T-helper 2 cell (primary cell): ENCODE results near the gene CITED1.
A peak's percentile ranks its signal among the peaks of the same experiment; 100 is the strongest.

Experiments used
- DNase-seq, 5 experiments: peaks; one replicate each; pipeline versions ENCODE4 v3.0.0 to v3.0.0-alpha.2; 2012 to 2022

The CITED1 gene

GRCh38 chrX:72308566-72309296 is 3.0 kb upstream of the CITED1 start:
- peak in 3 of 5 experiments; percentile 6 to 17 (median 12) for DNase-seq

- DNase-seq = no peak
Observed at GRCh38 chrX:72308209-72308565, 2.5 kb upstream of the CITED1 start.

GRCh38 chrX:72307646-72308051 is 1.9 kb upstream of the CITED1 start:
- no peak for DNase-seq

- peak in 3 of 5 experiments; percentile 1 to 22 (median 12) for DNase-seq
Observed at GRCh38 chrX:72306851-72307645, 1.3 kb upstream of the CITED1 start.

- DNase-seq = no peak
Observed at GRCh38 chrX:72306085-72306801, 529 bp upstream of the CITED1 start.

GRCh38 chrX:72304877-72305276 is 837 bp downstream of the CITED1 start:
- no peak for DNase-seq

- no peak for DNase-seq
Observed at GRCh38 chrX:72301781-72302180, 3.9 kb downstream of the CITED1 start.

- DNase-seq = no peak
Observed at GRCh38 chrX:72299891-72300630, 5.7 kb downstream of the CITED1 start.

- peak in 1 of 5 experiments; percentile 38 for DNase-seq
Observed at GRCh38 chrX:72297953-72298730, 7.6 kb downstream of the CITED1 start.

- no peak for DNase-seq
Observed at GRCh38 chrX:72296991-72297390, 8.7 kb downstream of the CITED1 start.

- no peak for DNase-seq
Observed at GRCh38 chrX:72295745-72296144, 10.0 kb downstream of the CITED1 start.

GRCh38 chrX:72294497-72294896 is 11.2 kb downstream of the CITED1 start:
- no peak for DNase-seq

- DNase-seq = no peak
Observed at GRCh38 chrX:72282302-72282701, 23.4 kb downstream of the CITED1 start.

GRCh38 chrX:72280321-72280845 is 25.3 kb downstream of the CITED1 start:
- no peak for DNase-seq

GRCh38 chrX:72276478-72276953 is 29.2 kb downstream of the CITED1 start:
- DNase-seq = no peak

GRCh38 chrX:72274526-72274925 is 31.2 kb downstream of the CITED1 start:
- no peak for DNase-seq

GRCh38 chrX:72273718-72274117 is 32.0 kb downstream of the CITED1 start:
- peak in 2 of 5 experiments; percentile 7 to 45 for DNase-seq

GRCh38 chrX:72272868-72273267 is 32.8 kb downstream of the CITED1 start:
- peak in 1 of 5 experiments; percentile 22 for DNase-seq

GRCh38 chrX:72271812-72272211 is 33.9 kb downstream of the CITED1 start:
- DNase-seq = no peak

- DNase-seq = no peak
Observed at GRCh38 chrX:72271091-72271788, 34.5 kb downstream of the CITED1 start.
